HG02759 (cell line): Measurements from ENCODE around the gene ITK.

Experiments used
- ATAC-seq: cut with Tn5 transposase; IDR thresholded peaks from one replicate; pipeline ENCODE4 v1.9.1; 2021; ENCODE audit warnings: mild to moderate bottlenecking, moderate library complexity; ENCODE audit not compliant: unreplicated experiment

Gene ITK

DNA sequence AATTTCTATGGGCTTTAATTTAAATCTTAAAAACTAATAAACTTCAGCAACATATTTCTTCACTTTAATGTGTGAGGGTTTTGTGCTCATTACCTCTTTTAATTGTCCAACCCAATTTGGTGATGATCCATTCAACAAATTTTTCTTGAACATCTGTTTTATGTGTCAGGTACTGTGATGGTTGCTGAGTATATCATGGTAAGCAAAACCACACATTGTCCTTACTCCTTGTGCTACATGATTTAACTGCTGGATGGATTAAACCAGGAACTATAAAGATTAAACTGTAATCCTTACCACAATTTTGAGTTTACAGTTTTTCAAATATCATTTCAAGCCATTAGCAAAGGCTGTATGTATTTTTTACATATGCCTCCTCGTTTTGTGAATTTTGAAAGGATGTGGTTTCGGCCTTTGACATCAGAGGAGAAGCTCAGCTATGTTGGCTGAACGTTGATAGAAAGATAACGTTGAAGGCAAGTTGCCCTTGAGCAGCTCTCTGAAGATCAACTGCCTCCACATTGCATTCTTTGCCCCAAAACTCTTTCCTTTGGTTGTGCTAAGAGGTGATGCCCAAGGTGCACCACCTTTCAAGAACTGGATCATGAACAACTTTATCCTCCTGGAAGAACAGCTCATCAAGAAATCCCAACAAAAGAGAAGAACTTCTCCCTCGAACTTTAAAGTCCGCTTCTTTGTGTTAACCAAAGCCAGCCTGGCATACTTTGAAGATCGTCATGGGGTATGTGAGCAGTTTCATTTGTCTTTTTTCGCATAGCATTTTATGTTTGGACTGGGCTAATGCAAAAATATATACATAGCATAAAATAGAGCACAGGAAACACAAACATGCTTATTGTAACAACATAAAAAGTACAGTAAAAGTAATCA is at the start of gene ITK:
TSS of gene ITK (plus strand) at position 467 of the 891 bp plus-strand sequence. CDS start at position 605, 138 bp downstream.
- no peak for ATAC-seq

DNA sequence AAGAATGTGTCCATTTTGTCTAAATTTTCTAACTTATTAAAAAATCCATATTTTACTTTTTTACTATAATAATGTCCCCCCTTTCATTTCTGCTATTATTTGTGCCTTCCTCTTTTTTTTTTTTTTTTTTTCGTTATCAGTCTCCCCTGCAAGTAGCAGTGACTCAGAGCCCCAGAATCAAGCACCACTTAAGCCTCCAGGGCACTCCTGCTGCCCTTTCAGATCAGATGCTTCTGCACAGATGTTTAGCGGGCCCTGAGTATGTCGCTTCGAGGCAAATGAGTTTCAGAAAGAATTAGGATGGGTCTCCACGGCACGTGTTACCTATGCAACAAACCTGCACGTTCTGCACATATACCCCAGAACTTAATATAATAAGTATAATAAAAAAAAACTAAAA is 49.7 kb upstream of the ITK start:
- ATAC-seq: no peak

DNA sequence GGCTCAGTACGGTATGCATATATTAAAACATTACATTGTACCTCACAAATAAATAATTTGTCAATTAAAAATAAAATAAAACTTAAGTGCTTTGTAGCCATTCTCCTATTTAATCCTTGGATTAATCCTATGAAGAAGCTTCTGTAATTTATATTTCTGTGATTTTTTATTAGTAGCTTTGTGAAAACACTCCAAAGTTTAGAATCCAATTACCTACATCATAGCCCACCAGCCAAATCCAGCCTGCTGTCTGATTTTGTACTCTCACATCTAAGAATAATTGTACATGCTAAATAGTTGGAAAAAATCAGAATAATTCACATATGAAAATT is 48.4 kb upstream of the ITK start:
- ATAC-seq: no peak

DNA sequence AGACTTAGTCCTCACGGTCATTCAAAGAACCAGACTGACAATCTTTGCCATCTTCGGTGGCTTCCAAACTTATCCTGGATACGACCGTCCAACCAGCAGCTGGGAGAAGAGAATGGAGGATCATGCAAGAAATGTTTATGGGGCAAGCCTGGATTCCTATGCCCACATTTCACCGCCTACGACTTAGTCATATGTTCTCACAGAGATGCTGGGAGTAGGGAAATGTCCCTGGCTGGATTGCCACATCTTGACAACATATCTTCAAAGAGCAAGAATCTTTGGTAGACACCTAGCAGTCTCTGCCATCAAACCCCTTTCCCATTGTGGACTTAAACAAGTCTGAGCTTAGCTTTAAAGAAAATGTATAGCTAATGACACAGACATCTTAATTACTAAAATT is 42.9 kb upstream of the ITK start:
- ATAC-seq: no peak

DNA sequence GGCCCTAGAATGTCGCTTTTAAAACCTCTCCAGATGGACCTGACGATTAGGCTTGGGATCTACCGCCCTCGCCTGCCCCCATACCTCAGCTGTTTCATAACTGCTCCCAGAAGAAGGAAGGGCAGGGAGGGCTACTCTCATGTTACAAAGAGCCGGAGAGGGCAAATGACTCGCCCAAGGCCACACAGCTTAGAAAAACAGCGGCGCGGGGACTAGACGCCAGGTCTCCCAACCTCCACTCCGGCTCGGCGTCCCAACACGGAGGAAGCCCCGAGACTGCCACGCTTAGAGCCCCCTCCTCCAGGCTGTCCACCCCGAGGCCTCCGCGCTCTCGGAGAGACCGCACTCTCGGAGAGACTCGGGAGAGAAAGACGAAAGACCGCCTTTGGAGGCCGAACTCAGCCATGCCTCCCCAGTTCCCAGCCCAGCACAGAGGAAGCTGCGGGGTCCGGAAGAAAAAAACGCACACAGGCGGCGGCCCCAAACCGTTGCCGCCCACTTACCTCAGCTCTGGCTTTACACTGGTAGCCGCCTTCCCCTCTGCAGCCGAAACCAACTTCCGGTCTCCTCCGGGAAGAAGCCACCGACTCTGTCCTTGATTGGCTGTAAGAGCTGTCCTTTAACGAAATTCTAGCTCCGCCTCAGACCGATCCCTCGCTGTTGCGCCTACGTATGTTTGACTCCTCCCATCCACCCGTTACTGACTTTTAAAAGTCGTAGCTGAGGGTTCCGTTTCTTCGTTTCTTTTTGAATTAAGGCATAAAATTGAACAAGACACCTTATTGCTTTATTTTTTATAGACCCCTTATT is 38.1 kb upstream of the ITK start, which contains the start of gene MED7:
TSS of gene MED7 (minus strand) at position 549 of the 810 bp plus-strand sequence. CDS start 3,434 bp downstream, outside the sequence.
- ATAC-seq: peak; percentile 100

DNA sequence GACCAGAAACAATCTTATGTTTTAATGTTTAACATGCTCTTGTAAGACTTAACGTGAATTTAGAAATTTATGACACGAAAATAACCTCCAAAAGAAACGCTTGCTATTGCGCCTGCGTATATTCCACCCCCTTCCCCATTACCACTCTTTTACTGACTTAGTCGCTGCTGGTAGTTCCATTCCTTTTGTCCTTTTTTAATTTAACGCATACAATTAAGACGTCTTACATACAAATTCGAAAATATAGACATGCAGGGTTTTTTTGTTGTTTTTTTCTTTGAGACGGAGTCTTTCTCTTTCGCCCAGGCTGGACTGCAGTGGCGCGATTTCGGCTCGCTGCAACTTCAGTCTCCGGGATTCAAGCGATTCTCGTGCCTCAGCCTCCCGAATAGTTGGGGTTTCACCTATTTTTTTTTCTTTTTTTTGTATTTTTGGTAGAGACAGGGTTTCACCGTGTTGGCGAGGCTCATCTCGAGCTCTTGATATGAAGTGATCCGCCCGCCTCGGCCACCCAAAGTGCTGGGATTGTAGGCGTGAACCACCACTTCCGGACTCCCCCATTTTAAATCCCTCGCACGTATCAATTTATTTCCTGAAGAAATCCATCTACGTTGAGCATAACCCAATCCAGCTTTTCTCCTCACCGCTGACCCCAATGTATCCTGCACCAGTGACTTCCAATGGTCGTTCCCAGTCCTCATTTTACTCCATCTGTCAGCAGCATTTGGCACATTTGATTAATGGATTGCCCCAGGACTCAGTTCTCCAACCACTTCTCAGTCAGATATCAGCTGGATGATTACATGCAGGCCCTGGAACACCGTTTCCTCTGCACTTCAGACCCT is 37.3 kb upstream of the ITK start:
- ATAC-seq: peak; percentile 45

DNA sequence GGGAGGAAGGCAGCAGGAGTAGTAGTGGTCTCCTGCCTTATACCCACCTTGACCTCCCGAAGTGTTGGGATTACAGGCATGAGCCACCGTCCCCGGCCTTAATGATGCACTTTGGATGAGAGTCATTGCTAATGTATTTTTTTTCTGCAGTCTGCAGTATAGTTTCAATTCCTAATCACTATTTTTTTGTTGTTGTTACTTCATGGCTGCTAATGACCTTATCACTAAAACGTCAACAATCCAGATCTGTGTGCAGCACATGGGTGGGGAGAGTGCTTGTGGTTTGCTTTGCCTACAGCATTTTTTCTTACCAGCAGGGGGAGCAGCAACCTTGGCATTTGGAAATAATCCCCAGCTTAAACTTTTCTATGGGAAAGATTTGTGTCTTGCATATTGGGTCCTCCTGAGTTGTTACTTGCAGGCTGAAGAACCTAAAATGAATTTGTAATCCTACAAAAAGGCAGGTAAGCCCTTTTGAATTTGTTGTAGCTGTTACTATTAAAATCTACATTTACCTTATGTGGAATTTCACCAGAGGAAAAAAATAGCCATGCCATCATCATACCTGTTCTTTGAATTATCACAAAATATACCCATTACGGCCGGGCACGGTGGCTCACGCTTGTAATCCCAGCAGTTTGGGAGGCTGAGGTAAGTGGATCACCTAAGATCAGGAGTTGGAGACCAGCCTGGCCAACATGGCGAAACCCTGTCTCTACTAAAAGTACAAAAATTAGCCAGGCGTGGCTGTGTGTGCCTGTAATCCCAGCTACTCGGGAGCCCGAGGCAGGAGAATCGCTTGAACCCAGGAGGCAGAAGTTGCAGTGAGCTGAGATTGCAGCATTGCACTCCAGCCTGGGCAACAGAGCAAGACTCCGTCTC is 31.7 kb upstream of the ITK start:
- ATAC-seq: peak; percentile 77

DNA sequence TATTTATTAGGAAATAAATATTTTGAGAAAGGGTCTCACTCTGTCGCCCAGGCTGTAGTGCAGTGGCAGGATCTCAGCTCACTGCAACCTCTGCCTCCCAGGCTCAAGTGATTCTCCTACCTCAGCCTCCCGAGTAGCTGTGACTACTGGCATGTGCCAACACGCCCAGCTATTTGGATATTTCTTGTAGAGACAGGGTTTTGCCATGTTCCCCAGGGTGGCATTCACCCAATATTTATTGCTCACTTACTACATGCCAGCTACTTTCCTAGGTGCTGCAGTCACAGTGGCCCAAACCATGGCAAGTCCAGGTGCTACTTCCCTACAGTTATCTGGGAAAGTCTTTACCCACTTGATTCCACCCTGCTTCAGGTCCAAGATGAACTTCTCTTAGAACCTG is 29.6 kb upstream of the ITK start:
- ATAC-seq: no peak

DNA sequence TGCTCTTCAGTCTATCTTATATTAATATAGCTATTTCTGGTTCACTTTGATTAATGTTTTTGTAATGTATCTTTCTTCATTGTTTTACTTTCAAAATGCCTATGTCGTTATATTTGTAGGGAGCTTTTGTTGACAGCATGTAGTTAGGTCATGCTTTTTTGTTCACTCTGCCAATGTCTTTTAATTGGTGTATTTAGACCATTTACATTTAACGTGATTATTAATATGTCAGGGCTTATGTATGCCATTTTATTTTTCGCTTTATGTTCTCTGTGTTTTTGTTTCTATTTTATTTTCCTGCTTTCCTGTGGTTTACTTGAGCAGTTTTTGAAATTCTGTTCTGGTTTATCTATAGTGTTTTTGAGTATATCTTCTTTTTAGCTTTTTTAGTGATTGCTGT is 25.3 kb upstream of the ITK start:
- no peak for ATAC-seq

DNA sequence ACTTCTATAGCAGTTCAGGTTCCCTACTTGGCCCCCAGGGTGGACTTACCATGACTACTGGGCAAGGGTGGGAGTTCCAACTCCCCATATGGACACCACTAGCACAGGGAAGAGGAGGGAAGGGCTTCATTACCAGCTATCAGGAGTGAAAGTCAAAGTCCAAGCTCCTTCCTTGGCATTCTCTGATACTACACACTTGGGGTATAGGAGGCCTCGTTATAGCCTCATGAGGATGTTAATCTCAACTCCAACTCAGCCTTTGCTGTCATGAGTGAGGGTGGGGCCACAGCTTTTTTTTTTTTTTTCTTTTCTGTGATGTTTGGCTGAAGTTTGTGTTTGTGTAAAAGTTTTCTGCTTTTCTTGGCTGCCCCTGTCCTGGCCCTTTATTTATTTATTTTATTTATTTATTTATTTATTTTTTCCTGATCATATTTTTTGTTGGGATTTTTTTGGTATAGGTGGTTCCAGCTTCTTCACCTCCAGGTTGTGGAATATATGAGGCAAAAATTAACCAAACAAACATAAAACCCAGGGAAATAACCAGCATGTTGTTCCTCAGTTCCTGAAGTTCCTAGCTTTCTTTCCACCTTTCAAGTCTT is 23.2 kb upstream of the ITK start:
- no peak for ATAC-seq

DNA sequence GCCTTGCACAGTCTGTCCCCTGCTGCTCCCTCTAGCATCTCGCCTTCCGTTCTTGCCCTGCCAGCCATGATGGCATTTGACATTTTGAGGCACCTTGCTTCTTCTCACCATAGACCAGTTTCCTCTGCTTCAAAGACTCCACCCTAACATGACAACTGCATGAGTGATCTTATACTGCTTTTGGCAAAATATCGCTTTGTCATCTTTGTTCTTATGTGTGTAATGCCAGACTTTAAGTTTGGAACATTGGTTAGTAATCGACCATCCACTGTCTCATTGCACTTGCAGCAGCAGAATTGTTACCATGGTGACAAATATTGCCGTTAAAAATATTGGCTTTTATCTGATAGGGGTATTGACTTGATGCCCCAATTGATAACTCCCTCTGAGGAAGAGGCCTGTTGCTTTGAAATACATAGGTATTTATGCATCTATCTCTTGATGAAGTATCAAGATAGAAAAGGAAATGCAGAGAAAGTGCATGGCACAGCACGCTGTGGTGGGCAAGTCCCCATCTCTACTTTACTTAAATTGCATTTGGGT is 21.4 kb upstream of the ITK start:
- no peak for ATAC-seq

DNA sequence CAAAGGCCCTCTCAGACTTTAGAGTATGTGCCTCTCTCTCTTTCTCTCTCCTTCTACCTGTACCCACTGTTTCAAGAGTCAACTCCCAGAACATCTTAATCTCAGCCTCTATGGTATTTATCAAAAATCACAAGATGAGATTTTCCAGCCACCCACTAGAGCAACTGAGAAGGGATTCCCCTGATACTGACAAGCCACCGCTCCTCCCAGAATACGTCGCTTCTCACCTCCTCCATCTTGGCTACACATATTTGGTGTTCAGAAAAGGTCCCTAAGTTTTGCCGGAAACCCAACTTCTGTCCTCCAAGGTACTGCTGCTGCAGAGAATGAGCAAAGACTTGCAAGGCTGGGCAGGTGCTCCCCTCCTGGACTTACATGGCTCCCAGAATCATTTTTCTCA is 20.6 kb upstream of the ITK start:
- no peak for ATAC-seq

DNA sequence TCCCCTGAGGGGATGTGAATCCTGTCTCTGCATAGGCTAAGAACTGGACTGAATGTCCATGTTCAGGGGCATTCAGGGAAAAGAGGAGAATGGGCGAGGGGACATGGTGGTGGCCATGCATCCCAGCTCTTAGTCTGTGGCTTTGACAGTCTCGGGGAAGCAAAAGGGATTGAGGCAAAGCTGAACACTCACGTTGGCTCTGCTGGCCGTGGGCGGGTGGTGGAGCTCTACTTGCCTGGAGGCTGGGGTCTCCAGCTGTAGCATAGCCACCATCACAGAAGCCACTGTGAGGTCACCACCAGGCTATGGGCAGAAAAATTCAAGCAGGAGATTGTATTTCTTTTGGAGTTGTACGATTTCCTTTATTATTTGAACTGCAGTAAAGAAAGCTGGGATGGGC is 18.6 kb upstream of the ITK start:
- no peak for ATAC-seq

DNA sequence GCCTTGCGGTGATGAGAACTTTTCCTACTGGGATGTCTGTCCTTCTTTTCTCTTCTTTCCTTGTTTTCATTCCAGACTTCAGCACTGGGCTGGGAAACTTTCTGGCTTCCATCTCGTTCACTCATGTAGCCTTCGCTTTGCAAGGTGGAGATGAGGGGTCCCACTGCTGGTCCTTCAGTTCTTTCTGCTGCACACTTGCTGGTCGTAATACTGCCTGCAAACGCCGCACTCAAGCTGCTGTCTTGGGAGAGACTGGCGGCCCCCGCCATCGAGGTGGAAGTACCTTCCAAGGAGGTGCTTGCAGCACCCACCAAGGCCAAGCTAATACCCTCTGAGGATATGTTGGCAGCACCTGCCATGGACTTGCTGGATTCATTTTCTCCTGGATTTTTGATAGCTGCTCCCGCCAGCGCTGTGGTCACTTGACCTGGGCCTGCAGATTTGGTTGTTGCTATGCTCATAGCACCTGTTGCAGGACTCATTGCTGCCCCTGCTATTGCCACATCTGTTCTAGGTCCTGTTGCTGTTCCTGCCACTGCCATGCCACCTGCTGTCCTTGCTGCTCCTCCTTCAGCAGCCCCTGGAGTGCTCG is 17.6 kb upstream of the ITK start:
- no peak for ATAC-seq

DNA sequence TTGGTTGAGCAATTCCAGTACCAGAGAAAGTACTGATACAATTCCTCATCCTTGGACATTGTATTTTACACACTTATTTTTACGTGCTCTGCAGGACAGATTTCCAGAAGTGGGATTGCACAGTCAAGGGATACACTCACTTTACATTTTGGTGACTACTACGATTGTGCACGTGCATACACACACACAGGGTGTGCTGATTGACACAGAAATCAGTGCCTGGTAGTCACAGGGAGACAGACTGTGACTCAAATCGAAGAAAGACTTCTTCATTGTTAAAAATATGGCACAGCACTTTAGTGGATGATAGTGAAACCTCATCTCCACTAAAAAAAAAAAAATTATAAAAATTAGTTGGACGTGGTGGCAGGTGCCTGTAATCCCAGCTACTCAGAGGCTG is 16.1 kb upstream of the ITK start:
- no peak for ATAC-seq

DNA sequence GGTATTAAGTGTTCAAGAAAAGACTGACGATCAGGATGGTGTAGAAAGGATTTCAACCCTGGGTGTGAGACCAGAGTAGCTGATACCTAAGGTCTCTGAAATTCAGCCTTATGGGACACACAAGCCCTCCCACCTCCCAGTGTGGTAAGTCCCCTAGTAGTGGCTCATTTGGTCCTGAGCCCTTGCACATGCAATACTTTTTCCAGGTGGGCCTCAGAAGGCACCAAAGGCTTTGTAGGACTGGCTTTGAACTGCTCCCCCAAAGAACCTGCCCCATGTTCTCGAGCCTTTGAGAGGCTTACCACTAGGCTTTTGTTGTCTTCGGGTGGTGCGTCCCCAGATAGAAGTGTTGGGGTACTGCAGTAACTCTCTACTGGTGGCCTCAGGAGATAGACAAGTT is 15.4 kb upstream of the ITK start:
- no peak for ATAC-seq

DNA sequence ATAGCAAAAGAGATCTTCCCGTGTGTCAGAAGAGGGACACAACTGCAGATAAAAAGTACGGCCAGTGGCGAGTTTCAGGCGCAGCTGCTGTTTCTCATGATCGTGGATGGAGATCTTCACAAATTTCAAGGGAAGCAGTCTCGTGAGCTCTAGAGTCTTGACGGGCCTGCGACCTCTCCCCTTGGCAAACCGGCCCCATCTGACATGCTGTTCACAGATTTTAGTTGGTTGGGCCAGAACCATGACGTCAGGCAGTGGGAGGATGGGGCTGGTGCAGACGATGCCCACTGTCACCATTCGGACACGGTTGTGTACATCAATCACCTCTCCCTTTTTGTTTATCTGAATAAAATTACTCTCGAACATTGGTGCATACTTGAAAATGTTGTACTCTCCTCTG is 15.0 kb upstream of the ITK start:
- no peak for ATAC-seq

DNA sequence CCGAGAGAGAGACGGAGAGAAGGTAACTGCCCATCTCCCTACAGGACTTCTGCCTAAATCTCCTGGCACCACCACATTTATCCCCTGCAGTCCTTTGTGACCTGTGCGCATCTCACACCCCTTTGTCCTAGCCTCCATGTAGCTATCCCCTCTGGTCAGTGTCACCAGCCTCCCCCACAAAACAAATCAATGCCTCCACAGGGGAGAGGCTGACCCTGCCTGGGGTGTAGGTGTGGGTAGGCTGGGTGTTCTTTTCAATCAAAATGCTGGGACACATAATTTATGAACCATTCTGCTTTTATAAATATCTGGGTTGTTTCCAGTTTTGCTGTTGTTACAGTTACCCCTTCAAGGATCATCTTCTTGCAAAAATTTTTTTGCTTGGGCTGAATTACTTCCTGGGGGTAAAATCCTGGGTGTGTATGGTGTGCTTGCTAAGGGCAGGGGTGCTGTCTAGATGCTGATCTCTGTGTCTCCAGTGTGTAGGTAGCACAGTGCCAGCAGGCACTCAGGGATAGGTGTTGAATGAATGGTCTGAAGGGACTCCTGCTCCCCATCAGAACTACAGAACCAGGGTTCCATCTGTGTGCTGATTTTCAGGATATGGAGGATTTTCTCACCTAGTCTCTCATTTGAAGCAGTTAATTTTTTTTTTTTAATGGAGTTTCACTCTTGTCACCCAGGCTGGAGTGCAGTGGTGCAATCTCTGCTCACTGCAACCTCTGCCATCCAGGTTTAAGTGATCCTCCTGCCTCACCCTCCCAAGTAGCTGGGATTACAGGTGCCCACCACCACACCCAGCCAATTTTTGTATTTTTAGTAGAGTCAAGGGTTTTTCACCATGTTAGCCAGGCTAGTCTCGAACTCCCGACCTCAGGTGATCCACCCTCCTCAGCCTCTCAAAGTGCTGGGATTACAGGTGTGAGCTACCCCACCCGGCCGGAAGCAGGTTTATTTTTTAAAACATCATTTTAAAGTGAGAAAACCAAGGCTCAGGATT is 14.1 kb upstream of the ITK start, which contains the start of gene GARIN3:
TSS of gene GARIN3 (minus strand) at position 51 of the 1,000 bp plus-strand sequence. CDS start 96 bp downstream, outside the sequence.
- no peak for ATAC-seq
